GM23248 (cell line): ENCODE results near the gene PRDX6. TPM values are rescaled to one million over a fixed set of nuclear protein-coding genes. Genes with fewer than 3 reads are reported as not detected.
A peak's percentile ranks its signal among the peaks of the same experiment; 100 is the strongest.

Experiments
- DNase-seq: peaks from one replicate; pipeline ENCODE4 v3.0.0-alpha.2; 2015
- H2AFZ ChIP-seq: fragments of 200-600 bp; sonication (generic); 2 replicates; pipeline ENCODE4 v1.6.1; 2016; ENCODE audit warnings: antibody characterized with exemption
- H3F3A ChIP-seq: fragments of 200-600 bp; sonication (generic); 2 replicates; pipeline ENCODE4 v1.6.1; 2016; ENCODE audit warnings: mild to moderate bottlenecking, antibody characterized with exemption, mixed run types; ENCODE audit not compliant: insufficient read depth
- H3K27ac ChIP-seq: fragments of 200-600 bp; sonication (generic); 2 replicates; pipeline ENCODE4 v1.5.1; 2016; ENCODE audit warnings: mild to moderate bottlenecking
- H3K27me3 ChIP-seq: fragments of 200-600 bp; sonication (generic); replicated peaks from 2 replicates; pipeline ENCODE4 v1.6.1; 2016; ENCODE audit warnings: mild to moderate bottlenecking; ENCODE audit not compliant: insufficient read depth
- H3K36me3 ChIP-seq: fragments of 200-600 bp; sonication (generic); 2 replicates; pipeline ENCODE4 v1.6.1; 2016; ENCODE audit warnings: low read depth, mild to moderate bottlenecking
- H3K4me1 ChIP-seq: fragments of 200-600 bp; sonication (generic); 2 replicates; pipeline ENCODE4 v1.6.1; 2016; ENCODE audit warnings: mild to moderate bottlenecking; ENCODE audit not compliant: insufficient read depth
- H3K4me2 ChIP-seq: fragments of 200-600 bp; sonication (generic); one replicate; pipeline ENCODE4 v1.6.1; 2016; ENCODE audit warnings: mild to moderate bottlenecking; ENCODE audit not compliant: unreplicated experiment
- H3K4me3 ChIP-seq: fragments of 200-600 bp; sonication (generic); 2 replicates; pipeline ENCODE4 v1.5.1; 2016; ENCODE audit warnings: mild to moderate bottlenecking
- H3K79me2 ChIP-seq: fragments of 200-600 bp; sonication (generic); 2 replicates; pipeline ENCODE4 v1.6.1; 2016; ENCODE audit warnings: mild to moderate bottlenecking; ENCODE audit not compliant: insufficient read depth
- H3K9ac ChIP-seq: fragments of 200-600 bp; sonication (generic); 2 replicates; pipeline ENCODE4 v1.6.1; 2016; ENCODE audit warnings: mild to moderate bottlenecking
- H3K9me2 ChIP-seq: fragments of 200-600 bp; sonication (generic); 2 replicates; pipeline ENCODE4 v1.6.1; 2016; ENCODE audit warnings: mixed run types, mild to moderate bottlenecking, moderate library complexity; ENCODE audit not compliant: insufficient read depth
- H3K9me3 ChIP-seq: fragments of 200-600 bp; sonication (generic); one replicate; pipeline ENCODE4 v1.6.1; 2017; ENCODE audit warnings: low read depth
- H4K20me1 ChIP-seq: fragments of 200-600 bp; sonication (generic); 2 replicates; pipeline ENCODE4 v1.6.0; 2016; ENCODE audit not compliant: insufficient read depth
- EZH2 ChIP-seq: fragments of 200-600 bp; sonication (generic); IDR thresholded peaks from 2 replicates; pipeline ENCODE4 v1.6.1; 2018; ENCODE audit warnings: antibody characterized with exemption, mild to moderate bottlenecking; ENCODE audit not compliant: insufficient read depth, poor library complexity, severe bottlenecking
- EZH2phosphoT487 ChIP-seq: fragments of 200-600 bp; sonication (generic); IDR thresholded peaks from 2 replicates; pipeline ENCODE4 v1.6.1; 2018; ENCODE audit warnings: antibody characterized with exemption, moderate library complexity, mild to moderate bottlenecking, low read depth; ENCODE audit not compliant: insufficient read depth
- WGBS, 2 experiments: methylation state at CpG; one replicate each; pipeline ENCODE4 v1.1.6; 2015 to 2017; ENCODE audit warnings: low lambda C conversion rate in 2 of 2, low coverage in 1 of 2; ENCODE audit errors: missing lambda C conversion rate in 2 of 2; 5-methylcytosine and 5-hydroxymethylcytosine counted together
- in situ Hi-C: fragments of 300-500 bp; cut with MboI; formaldehyde crosslinking; loops from 2 replicates; pipeline ENCODE4 v1.15.0; 2020
- polyA plus RNA-seq: library from polyadenylated mRNA; unstranded; fragments of >200 nt; fragmentation: Nextera tagmentation; extraction: Ambion mirVana; gene quantifications from 2 replicates; pipeline ENCODE4 v1.2.1, GENCODE V29; 2016
- total RNA-seq: library from RNA; depleted of rRNA; stranded (reverse); fragments of >200 nt; shearing (Covaris generic); gene quantifications from 2 replicates; pipeline ENCODE4 v1.2.3, GENCODE V29; 2014

PRDX6 gene
- total and polyA plus RNA-seq, 2 experiments from 2014 or later, result 336 to 434 TPM

DNA sequence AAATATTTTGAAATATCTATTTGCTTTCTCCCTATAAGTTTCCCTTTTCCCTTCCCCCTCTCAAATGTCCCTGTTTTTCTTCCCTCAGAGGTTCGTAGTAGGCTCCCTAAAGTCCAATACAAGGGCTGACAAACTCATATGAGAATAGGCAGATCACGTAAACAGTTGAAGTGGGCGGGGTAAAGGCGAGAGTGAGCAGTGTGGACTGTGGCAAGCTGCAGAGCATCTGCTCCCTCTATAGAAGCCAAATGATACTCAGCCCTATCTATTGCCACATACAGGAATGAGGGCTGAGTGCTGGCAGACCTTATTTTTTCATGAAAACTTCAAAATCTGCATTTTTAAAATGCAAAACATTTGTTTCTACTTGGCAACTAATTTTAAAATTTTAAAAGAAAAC is 26.3 kb downstream of the PRDX6 start:
- Histone ChIP-seq H3K4me2 (no peak overlapping the region), H2AFZ (peak overlapping the region; percentile 72)

DNA sequence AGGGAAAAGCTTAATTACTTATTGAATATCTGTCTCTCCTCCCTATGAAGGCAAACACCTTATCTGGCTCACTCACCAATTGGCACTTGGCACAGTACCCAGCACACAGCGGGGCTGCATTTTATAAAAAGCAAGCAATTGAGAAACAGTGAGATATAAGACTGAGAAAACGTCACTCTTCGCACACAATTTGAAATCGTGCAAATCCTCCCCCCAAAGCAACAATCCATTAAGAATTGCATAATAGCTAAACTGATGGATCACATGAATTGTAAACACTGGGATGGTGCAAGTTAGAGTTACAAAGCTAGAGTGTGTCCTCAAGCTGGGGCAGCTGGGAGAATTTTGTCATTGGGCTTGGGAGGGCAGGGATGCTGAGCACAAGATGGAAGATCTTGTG is 27.1 kb downstream of the PRDX6 start:
- Histone ChIP-seq H3F3A (peaks cover 13% of the 10 kb centered on the region; the same call in 1 of the 2 replicates), H4K20me1 (no peaks in the 10 kb centered on the region), H3K9ac (no peak overlapping the region), H3K27ac (no peak overlapping the region), H3K4me3 (no peak overlapping the region), H3K4me1 (peaks cover 10% of the 10 kb centered on the region), H3K27me3 (no peaks in the 10 kb centered on the region), H3K4me2 (no peak overlapping the region), H3K9me3 (no peaks in the 10 kb centered on the region), H3K36me3 (no peaks in the 10 kb centered on the region), H2AFZ (no peak overlapping the region), H3K79me2 (no peaks in the 10 kb centered on the region), H3K9me2 (no peaks in the 10 kb centered on the region)
- in situ Hi-C loops, result no loop called here
- TF ChIP-seq EZH2 (no peak), EZH2phosphoT487 (no peak)
- no peak for DNase-seq
- WGBS, 2 experiments, result 72 to 75% methylated on average over 4 of the region's 4 CpGs

More for the DNA sequence above, 26.3 kb downstream of the PRDX6 start:
- H3K9me2 ChIP-seq, result no peaks in the 10 kb centered on the region
- no peak overlapping the region for H3K9ac ChIP-seq
- in situ Hi-C loops, result no loop called here
- no peaks in the 10 kb centered on the region for H3K27me3 ChIP-seq
- H3F3A ChIP-seq, result peaks cover 13% of the 10 kb centered on the region; the same call in 1 of the 2 replicates
- H3K36me3 ChIP-seq, result no peaks in the 10 kb centered on the region
- no peak overlapping the region for H3K27ac ChIP-seq
- no peaks in the 10 kb centered on the region for H3K79me2 ChIP-seq
- peak; percentile 60 for DNase-seq
- H3K9me3 ChIP-seq, result no peaks in the 10 kb centered on the region
- H4K20me1 ChIP-seq, result no peaks in the 10 kb centered on the region
- TF ChIP-seq EZH2phosphoT487, result no peak
- no peak for TF ChIP-seq EZH2
- WGBS, 2 experiments, result 6 to 8% methylated on average over 4 of the region's 4 CpGs
- H3K4me1 ChIP-seq, result peaks cover 10% of the 10 kb centered on the region
- H3K4me3 ChIP-seq, result no peak overlapping the region

DNA sequence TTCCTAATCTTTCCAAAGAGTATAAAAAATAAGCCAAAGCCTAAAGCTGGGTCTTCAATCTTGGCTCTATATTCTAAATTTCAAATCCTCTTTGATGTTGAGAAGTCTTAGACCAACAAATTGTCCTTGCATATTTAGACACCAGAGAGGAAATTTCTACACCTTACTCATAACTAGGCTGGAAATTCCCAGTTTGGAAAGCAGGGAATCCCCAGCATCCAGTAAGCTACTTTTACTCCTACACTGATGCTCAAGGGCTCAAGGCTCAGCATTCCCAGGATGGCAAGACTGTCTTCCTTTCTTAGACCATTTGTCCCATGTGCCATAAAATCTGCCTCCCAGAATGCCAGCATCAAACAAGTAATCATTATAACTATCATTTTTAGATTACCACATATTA is 28.3 kb downstream of the PRDX6 start:
- Histone ChIP-seq H3K4me1 (peaks cover 10% of the 10 kb centered on the region), H3K27ac (no peak overlapping the region), H3K79me2 (no peaks in the 10 kb centered on the region), H3K9me3 (no peaks in the 10 kb centered on the region), H3K4me3 (no peak overlapping the region), H3F3A (peaks cover 13% of the 10 kb centered on the region; the same call in 1 of the 2 replicates), H3K27me3 (no peaks in the 10 kb centered on the region), H2AFZ (no peak overlapping the region), H3K9ac (no peak overlapping the region), H3K9me2 (no peaks in the 10 kb centered on the region), H4K20me1 (no peaks in the 10 kb centered on the region), H3K36me3 (no peaks in the 10 kb centered on the region), H3K4me2 (no peak overlapping the region)
- in situ Hi-C loops, result no loop called here
- no peak for DNase-seq
- TF ChIP-seq EZH2, result no peak
- TF ChIP-seq EZH2phosphoT487, result no peak

DNA sequence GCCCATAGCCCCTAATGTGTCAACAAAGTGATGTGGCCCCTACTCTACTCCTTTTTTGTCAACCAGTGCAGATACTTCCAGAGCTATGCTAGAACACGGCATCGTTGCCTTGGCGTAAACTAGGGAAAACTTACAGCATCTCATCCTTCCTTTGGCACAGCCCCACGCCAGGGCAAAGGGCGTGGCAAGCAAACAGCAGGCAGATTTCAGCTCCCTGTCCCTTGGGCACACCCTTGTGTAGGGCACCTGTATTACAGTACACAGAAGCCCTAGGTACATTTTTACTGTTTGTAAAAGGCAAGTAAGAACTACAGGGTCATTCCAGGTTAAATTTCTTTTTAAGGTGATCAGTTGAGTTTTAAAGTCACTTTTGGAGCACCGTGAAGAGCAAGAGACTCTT is 29.3 kb downstream of the PRDX6 start:
- Histone ChIP-seq H3F3A (peaks cover 13% of the 10 kb centered on the region; the same call in 1 of the 2 replicates), H4K20me1 (no peaks in the 10 kb centered on the region), H3K9me2 (no peaks in the 10 kb centered on the region), H3K9ac (no peak overlapping the region), H3K79me2 (no peaks in the 10 kb centered on the region), H3K4me2 (no peak overlapping the region), H3K4me3 (no peak overlapping the region), H3K27me3 (no peaks in the 10 kb centered on the region), H3K36me3 (no peaks in the 10 kb centered on the region), H3K27ac (no peak overlapping the region), H3K9me3 (no peaks in the 10 kb centered on the region), H3K4me1 (peaks cover 10% of the 10 kb centered on the region), H2AFZ (no peak overlapping the region)
- DNase-seq, result no peak
- 74 to 78% methylated on average over 6 of the region's 6 CpGs for WGBS, 2 experiments
- TF ChIP-seq EZH2 (no peak), EZH2phosphoT487 (no peak)
- in situ Hi-C loops, result no loop called here
